GM12872 (cell line): ENCODE measurements around the gene KRT36.

Experiments used
- TF ChIP-seq, protein P1 (sequence below): IDR thresholded peaks from 3 replicates; pipeline ENCODE4 v1.5.1; 2011; ENCODE audit warnings: low read depth, mild to moderate bottlenecking, low read length, moderate library complexity; ENCODE audit not compliant: insufficient read depth

The KRT36 gene

DNA sequence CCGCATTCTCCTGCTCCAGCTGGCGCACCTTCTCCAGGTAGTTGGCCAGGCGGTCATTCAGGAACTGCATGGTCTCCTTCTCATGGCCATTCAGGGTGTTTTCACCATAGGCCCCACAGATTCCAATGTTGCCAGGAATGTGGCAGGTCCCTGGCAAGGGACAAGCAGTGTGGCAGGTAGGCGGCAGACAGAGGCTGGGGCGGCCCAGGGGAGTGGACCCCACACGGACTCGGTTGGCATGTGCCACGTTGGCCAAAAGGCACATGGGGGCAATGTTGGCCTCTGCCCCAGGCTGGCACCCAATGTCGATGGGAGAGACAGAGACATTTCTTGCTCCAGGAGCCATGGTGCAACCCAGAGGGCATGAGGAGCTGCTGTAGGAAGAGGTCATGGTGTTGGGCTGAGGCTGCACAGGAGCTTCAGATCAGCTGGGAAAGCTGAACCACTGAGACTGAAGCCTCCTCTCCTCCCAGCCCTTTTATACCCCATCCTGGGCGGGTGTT is 49.1 kb downstream of the KRT36 start, which contains the start of gene KRT38:
TSS of gene KRT38 (minus strand) at position 453 of the 503 bp plus-strand sequence. CDS start at position 391, 62 bp downstream.
- TF ChIP-seq, protein P1, sequence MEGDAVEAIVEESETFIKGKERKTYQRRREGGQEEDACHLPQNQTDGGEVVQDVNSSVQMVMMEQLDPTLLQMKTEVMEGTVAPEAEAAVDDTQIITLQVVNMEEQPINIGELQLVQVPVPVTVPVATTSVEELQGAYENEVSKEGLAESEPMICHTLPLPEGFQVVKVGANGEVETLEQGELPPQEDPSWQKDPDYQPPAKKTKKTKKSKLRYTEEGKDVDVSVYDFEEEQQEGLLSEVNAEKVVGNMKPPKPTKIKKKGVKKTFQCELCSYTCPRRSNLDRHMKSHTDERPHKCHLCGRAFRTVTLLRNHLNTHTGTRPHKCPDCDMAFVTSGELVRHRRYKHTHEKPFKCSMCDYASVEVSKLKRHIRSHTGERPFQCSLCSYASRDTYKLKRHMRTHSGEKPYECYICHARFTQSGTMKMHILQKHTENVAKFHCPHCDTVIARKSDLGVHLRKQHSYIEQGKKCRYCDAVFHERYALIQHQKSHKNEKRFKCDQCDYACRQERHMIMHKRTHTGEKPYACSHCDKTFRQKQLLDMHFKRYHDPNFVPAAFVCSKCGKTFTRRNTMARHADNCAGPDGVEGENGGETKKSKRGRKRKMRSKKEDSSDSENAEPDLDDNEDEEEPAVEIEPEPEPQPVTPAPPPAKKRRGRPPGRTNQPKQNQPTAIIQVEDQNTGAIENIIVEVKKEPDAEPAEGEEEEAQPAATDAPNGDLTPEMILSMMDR, result no peak

DNA sequence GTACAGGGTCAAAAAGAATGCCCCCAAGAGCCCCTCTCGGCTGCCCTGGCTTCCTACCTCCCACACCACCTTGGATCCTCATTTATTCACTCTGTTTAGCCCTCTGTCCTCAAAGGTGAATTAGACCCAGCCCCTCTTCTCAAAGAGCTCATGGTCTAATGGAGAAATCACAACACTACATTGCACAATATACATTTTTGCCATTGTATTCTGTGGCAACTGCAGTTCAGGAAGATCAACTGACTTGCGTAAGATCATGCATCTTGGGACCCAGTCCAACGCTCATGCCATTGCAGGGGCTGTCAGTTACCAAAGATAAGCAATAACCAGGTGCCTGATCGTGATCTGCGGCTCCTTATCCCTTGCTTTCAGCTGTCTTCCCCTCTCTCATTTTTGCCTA is 50.3 kb downstream of the KRT36 start:
- TF ChIP-seq, protein P1, result no peak

DNA sequence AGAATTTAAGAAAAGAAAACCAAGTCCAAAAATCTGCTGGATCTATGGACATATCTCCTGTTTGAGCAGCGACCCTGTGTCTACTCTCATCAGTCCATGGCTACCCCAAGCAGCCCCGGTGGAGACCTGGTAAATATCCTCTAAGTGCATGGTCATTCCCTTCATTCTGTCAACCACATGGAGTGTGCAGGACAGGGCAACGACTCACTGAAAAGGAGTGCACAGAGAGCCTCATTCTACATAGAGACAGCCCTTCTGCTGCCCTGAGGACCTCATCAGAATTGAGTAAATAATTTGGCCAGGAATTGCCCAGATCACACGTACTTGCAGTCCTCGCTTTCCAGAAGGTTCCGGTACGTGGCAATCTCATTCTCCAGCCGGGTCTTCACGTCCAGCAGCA is 51.9 kb downstream of the KRT36 start:
- TF ChIP-seq, protein P1, result no peak

DNA sequence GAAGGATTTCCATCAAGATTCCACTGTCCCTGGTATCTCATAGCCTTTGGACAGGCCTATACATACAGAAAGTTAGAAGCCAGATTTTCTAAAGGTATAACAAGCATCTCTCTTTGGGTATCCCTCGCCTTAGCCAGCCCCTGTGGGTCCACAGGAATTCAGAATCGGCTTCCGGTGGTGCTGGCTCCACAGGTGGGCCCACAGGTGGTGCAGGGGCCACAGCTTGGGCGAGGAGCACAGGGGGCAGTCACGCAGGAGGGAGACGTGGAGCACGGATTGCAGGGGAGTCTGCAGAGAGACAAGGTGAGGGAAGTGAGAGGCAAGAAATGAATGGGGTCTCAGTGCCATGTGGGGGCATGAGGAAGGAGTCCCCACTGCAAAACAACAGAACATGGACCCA is 52.5 kb downstream of the KRT36 start:
- TF ChIP-seq, protein P1, result no peak
